ENCODE results near the gene SWT1. TPM values are rescaled to one million over a fixed set of nuclear protein-coding genes. Genes with fewer than 3 reads are reported as not detected.
A peak's percentile ranks its signal among the peaks of the same experiment; 100 is the strongest.

Gene SWT1
- total and polyA plus RNA-seq, 9 of the 15 experiments (the other 6 are each of a cell fraction or from before 2014, with no cell fraction given) = 1.5 to 3.4 (median 2.3) TPM

GRCh38 chr1:185156288-185156853, 596 bp upstream of the SWT1 start (continued):
- peak; percentile 93; the same call in 1 of the 2 replicates for TF ChIP-seq AFF4 (CRISPR knock-in tag; IDR thresholded peaks at IDR 0.05)
- peak; percentile 32 to 43; a peak in 2 of 4 replicates for TF ChIP-seq MLLT1 (IDR thresholded peaks at IDR 0.05)
- TF ChIP-seq ZBTB8A (IDR thresholded peaks at IDR 0.05; ENCODE audit: partially characterized antibody) = no peak
- TF ChIP-seq ZNF583 (CRISPR knock-in tag; IDR thresholded peaks at IDR 0.05) = 0 out of 2 replicates have a peak, but pooled peaks have one; percentile 55
- peak; percentile 41 to 73; a peak in 1 of 4 replicates for TF ChIP-seq UBTF (IDR thresholded peaks at IDR 0.05; ENCODE audit: borderline replicate concordance in 1 of 2, low read depth in 2 of 2, low read length in 2 of 2)
- peak; percentile 74; the same call in 1 of the 2 replicates for TF ChIP-seq BRD4 (IDR thresholded peaks at IDR 0.05)
- TF ChIP-seq ZBED1 (IDR thresholded peaks at IDR 0.05) = 0 out of 2 replicates have a peak, but pooled peaks have one; percentile 2
